T-helper 22 cell (primary cell): ENCODE results near the gene FYB2.

Source experiments
- DNase-seq: peaks from one replicate; pipeline ENCODE4 v3.0.0-alpha.2; 2020; ENCODE audit warnings: low read depth

Gene FYB2, protein sequence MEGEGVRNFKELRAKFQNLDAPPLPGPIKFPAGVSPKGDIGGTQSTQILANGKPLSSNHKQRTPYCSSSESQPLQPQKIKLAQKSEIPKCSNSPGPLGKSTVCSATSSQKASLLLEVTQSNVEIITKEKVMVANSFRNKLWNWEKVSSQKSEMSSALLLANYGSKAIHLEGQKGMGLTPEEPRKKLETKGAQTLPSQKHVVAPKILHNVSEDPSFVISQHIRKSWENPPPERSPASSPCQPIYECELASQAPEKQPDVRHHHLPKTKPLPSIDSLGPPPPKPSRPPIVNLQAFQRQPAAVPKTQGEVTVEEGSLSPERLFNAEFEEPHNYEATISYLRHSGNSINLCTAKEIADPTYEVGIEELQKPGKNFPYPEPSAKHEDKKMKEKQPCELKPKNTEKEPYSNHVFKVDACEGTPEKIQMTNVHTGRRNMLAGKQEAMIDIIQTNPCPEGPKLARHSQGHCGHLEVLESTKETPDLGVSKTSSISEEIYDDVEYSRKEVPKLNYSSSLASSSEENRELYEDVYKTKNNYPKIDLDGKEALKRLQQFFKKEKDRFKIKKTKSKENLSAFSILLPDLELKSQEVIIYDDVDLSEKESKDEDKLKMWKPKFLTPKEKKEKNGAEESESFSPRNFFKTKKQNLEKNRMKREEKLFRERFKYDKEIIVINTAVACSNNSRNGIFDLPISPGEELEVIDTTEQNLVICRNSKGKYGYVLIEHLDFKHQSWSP

DNA sequence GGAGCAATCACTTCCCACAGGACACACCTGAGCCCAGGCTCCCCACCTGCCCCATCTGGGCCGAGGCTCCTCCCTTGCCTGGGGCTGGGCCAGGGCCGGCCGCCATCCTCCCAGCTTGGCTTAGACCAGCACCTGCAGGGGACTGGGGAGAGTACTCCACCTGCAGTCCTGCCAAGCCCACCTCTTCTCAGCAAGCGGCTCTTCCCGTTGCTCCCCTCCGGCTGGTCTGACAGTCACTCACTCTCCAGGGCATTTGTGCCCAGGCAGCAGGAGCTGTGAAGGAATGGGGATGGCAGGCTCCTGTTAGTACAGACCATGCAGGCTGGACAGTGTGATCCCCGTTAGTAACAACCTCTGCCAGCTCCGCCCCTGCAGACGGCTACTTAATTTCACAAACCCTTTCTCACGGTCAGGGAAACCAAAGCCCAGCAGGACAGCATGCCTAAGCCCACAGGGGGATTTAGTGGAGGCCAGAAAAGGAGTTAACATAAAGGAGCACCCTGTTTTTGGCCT lies at the start of gene FYB2:
Gene FYB2, minus strand, starts transcription at position 18 of the 513 bp plus-strand sequence. CDS start 114 bp downstream, outside the sequence.
- no peak for DNase-seq

DNA sequence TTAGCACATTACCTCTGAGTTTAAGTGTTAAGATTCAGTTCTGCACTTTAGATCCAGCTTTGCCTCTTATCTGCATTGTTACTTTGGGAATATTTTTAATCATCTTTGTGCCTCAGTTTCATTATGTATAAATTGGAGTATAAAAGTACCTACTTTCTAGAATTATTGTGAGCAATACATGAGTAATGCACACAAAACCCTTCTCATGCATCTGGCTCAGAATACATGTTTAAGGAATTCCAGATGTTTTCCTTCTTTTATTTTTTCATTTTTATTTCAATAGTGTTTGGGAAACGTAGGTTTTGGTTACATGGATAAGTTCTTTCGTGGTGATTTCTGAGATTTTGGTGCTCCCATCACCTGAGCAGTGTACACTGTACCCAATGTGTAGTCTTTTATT lies 49.6 kb upstream of the FYB2 start:
- DNase-seq, result no peak

GRCh38 chr1:56867491-56867890 lies 48.3 kb upstream of the FYB2 start:
- no peak for DNase-seq

- DNase-seq, result no peak
These were observed 47.5 kb upstream of the FYB2 start for GRCh38 chr1:56866656-56867055.

GRCh38 chr1:56864430-56864829 lies 45.2 kb upstream of the FYB2 start:
- DNase-seq, result no peak

GRCh38 chr1:56863265-56863992 lies 44.2 kb upstream of the FYB2 start:
- no peak for DNase-seq

- no peak for DNase-seq
These were observed 40.1 kb upstream of the FYB2 start for GRCh38 chr1:56859287-56859686.

GRCh38 chr1:56856186-56856585 lies 37.0 kb upstream of the FYB2 start:
- no peak for DNase-seq

- DNase-seq, result no peak
These were observed 36.0 kb upstream of the FYB2 start for GRCh38 chr1:56855190-56855589.

- DNase-seq, result no peak
These were observed 35.4 kb upstream of the FYB2 start, which contains the start of gene C8A for GRCh38 chr1:56854521-56855099. C8A (plus strand) TSS chr1:56854797; CDS start chr1:56854902, 105 bp downstream.

GRCh38 chr1:56852476-56852875 lies 33.3 kb upstream of the FYB2 start:
- no peak for DNase-seq

DNA sequence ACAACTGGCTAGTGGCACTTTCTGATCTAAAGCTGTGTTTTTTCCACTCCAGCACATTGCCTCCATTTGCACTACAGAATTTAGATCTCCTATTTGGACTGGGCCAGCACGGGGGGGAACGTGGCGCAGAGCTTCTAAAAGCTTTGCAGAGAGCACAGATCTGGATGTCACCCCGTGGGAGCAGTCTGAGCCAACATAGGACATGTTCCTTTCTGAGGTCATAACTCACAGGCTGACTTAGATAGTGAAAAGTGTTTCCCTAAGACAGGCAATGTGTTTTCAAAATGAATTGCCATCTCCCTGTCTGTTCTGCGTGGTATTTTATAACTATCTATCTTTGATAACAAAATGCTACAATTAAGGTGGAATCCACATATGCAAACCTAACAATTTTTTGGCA lies 31.7 kb upstream of the FYB2 start:
- DNase-seq, result no peak

- no peak for DNase-seq
These were observed 31.2 kb upstream of the FYB2 start for GRCh38 chr1:56850411-56850810.

DNA sequence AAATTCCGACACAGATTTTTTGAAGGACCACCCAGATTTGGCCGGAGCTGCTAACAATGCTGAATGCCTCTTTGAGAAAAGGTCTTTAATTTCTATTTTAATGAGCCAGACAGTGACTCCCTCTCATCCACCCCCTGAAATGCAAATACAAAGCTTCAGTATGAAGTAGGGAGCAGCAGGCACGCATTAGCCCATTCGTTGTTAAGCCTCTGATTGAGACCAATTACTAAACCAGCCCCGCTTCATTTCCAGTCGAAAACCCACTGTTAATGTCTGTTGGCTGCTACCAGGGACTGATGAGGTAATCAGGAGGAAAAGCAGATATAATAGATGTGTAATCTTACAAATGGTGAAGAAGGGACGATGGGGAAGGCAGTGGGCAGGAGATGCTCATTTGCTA lies 30.5 kb upstream of the FYB2 start:
- no peak for DNase-seq

DNA sequence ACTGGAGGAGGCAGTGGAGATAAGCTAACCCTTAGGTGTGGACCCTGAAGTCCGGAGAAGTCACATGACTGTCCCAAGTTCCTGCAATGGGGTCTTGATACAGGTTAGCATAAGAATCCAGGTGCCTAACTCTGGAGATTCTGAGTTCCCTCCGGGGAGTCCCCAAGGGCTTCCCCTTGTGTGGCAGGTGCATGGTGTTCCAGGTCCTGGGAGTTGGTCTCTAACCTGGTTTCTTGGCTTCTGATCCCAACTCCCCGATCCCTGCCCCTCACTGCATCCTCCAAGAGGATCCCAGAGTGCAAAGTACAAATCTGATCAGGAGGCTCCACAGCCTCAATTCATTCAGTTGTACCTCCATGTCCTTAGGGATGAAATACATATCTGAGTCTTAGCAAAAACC lies 26.1 kb upstream of the FYB2 start:
- DNase-seq, result no peak

GRCh38 chr1:56844545-56845136 lies 25.4 kb upstream of the FYB2 start:
- no peak for DNase-seq

DNA sequence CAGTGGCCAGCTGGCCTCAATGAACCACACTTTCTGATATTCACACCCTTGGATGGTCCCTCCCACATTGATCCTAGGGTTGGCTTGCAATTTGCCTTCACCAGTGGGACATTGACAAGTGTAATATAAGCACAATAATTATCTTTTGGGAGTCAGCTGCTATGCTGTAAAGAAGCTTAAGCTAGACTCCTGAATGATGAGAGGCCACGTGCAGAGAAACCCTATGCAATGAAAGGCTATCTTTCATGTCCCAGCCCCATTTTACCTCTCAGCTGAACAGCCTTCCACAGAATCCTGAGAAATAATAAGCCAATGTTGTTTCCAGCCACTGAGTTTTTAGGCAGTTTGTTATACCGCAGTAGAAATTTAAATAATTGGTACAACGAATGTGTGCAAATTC lies 24.3 kb upstream of the FYB2 start:
- DNase-seq, result no peak

DNA sequence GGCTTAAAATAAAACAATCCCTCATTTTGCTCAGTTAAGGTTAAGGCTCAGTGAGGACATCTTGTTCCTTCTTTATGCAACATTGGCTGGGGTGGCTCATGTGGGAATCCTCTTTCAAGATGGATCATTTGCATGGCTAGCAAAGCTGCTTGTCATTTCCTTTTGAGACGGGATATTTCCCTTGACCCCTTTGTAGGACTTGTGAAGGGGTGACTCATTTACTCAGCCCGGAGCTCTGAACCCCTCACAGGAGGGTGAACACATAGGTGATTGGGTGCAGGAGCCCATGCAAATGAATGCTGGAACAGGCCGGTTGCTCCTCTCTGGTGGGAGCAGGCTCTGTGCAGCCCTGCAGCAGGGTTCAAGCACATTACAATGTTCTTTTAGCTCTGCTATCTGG lies 19.6 kb upstream of the FYB2 start:
- DNase-seq, result no peak

GRCh38 chr1:56837244-56837939 lies 18.2 kb upstream of the FYB2 start:
- no peak for DNase-seq

DNA sequence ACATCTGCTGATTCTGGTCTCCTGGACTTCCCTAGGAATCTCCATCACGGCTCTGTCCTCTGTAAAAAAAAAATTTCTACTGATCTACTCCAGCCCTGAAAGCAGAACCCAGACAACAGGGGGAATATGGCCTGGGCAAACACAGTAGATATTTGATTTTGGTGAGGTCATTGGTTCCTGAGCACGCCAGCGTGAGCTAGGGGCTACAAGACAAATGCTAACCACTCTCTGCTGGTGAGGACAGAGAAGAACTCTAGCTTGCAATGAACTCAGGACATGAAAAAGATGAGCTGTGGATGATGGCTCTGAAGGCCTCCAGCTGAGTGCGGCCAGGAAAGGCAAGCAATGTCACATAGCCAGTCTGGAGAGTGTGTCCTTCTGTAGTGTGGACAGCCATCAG lies 17.2 kb upstream of the FYB2 start:
- DNase-seq, result no peak

GRCh38 chr1:56835657-56836056 lies 16.5 kb upstream of the FYB2 start:
- no peak for DNase-seq
